Breast epithelium (tissue), 4 donors: ENCODE results near the gene EDEM1. TPM values are rescaled to one million over a fixed set of nuclear protein-coding genes. Genes with fewer than 3 reads are reported as not detected.

ENCODE experiments used
- DNase-seq, 2 donors: peaks; one replicate each; pipeline ENCODE4 v3.0.0-alpha.2; 2019; ENCODE audit warnings: low spot score in 2 of 2
- H3K27ac ChIP-seq, 2 donors: fragments of 200-600 bp; sonication (generic) in 1 of 2; one replicate each; pipeline ENCODE4 v1.5.1; 2016 to 2019; ENCODE audit warnings: mild to moderate bottlenecking in 1 of 2
- H3K27me3 ChIP-seq, 2 donors: fragments of 200-600 bp; sonication (generic) in 1 of 2; one replicate each; pipeline versions ENCODE4 v1.5.1 to v1.6.0; 2017 to 2019; ENCODE audit warnings: control low read depth in 1 of 2, mild to moderate bottlenecking in 1 of 2
- H3K36me3 ChIP-seq: fragments of 200-600 bp; one replicate; pipeline ENCODE4 v1.5.1; 2019
- H3K4me1 ChIP-seq, 2 donors: fragments of 200-600 bp; sonication (generic); one replicate each; pipeline ENCODE4 v1.5.1; 2016 to 2019; ENCODE audit warnings: control low read depth in 1 of 2
- H3K4me3 ChIP-seq, 3 donors: fragments of 200-600 bp; sonication (generic); 1 replicate in 2 of 3; 2 replicates in 1 of 3; pipeline ENCODE4 v1.5.1; 2016 to 2019; ENCODE audit warnings: mild to moderate bottlenecking in 3 of 3, moderate library complexity in 2 of 3
- H3K9me3 ChIP-seq, 2 donors: fragments of 200-600 bp; sonication (generic) in 1 of 2; one replicate each; pipeline ENCODE4 v1.5.1; 2016 to 2019; ENCODE audit warnings: control low read depth in 1 of 2
- POLR2A ChIP-seq: fragments of 450-650 bp; IDR thresholded peaks from one replicate; pipeline ENCODE4 v1.6.1; 2016; ENCODE audit warnings: antibody characterized with exemption, mild to moderate bottlenecking, moderate library complexity
- POLR2AphosphoS5 ChIP-seq, 3 donors: sonication (generic); formaldehyde crosslinking; IDR thresholded peaks; one replicate each; pipeline ENCODE4 v1.6.1; 2017; ENCODE audit warnings: antibody characterized with exemption in 3 of 3
- intact Hi-C: fragments of 100-400 bp; cut with DNase I; formaldehyde crosslinking; loops from one replicate; pipeline ENCODE4 v1.15.1; 2023; ENCODE audit warnings: low total_unique reads
- total RNA-seq, 3 donors: library from RNA; depleted of rRNA; stranded (reverse); fragments of >200 nt; gene quantifications; one replicate each; pipeline ENCODE4 v1.1.0, GENCODE V29; 2016
- TF ChIP-seq, protein P1 (sequence below), 3 donors: fragments of 450-650 bp; IDR thresholded peaks; one replicate each; pipeline ENCODE4 v1.5.1; 2016 to 2017; ENCODE audit warnings: antibody characterized with exemption in 3 of 3, mild to moderate bottlenecking in 3 of 3, moderate library complexity in 3 of 3

The EDEM1 gene
- total RNA-seq, result 10 to 100 TPM; 34.9 to 45.8 (median 42.6) TPM

DNA sequence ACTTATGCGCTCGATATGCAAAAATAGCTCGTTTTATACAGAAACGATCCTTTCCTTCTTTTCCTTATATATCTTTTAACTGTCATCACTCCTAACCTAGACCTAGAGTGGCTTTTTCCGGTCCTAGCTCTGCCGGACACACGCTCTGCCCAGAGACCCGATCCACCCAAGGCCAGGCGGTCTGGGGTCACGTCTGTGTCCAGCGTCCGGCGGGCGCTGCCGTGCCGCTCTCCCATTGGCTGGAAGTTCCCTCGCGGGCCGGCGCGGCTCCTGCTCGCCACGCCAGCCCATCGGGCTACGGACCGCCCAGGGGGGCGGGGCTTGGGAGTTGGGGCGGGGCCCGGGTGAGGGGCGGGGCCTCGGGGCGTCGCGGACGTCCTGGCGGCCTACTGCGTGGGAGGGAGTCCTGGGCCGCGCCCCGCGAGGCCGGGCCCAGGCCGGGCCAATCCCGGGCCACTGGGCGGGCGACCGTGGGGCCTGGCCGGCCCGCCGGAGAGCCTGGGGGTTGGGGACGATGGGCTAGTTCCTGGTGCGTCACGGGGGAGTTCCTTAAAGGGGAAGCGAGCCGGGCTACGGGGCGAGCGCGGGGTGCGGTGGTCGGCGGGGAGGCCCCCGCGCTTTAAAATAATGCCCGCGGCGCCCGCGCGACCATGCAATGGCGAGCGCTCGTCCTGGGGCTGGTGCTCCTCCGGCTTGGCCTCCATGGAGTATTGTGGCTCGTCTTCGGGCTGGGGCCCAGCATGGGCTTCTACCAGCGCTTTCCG, at the start of gene EDEM1:
Gene EDEM1 (plus strand): TSS at position 552 of the 764 bp plus-strand sequence. CDS start 99 bp downstream, at position 651.
- TF ChIP-seq POLR2AphosphoS5 (IDR thresholded peaks at IDR 0.05) (peak; percentile 18 to 73 (median 30)), POLR2A (peak; percentile 75)
- TF ChIP-seq, protein P1, sequence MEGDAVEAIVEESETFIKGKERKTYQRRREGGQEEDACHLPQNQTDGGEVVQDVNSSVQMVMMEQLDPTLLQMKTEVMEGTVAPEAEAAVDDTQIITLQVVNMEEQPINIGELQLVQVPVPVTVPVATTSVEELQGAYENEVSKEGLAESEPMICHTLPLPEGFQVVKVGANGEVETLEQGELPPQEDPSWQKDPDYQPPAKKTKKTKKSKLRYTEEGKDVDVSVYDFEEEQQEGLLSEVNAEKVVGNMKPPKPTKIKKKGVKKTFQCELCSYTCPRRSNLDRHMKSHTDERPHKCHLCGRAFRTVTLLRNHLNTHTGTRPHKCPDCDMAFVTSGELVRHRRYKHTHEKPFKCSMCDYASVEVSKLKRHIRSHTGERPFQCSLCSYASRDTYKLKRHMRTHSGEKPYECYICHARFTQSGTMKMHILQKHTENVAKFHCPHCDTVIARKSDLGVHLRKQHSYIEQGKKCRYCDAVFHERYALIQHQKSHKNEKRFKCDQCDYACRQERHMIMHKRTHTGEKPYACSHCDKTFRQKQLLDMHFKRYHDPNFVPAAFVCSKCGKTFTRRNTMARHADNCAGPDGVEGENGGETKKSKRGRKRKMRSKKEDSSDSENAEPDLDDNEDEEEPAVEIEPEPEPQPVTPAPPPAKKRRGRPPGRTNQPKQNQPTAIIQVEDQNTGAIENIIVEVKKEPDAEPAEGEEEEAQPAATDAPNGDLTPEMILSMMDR (IDR thresholded peaks at IDR 0.05), result no peak
- peak; percentile 93 to 95 for DNase-seq
- intact Hi-C loops, result loop anchor here (1.0 to 5.0 kb wide), 2 partner anchors 19 to 685 kb away; no protein-coding TSS in a partner anchor
- no peaks in the 10 kb centered on the region for H3K27me3 ChIP-seq
- H3K9me3 ChIP-seq, result no peaks in the 10 kb centered on the region
- no peaks in the 10 kb centered on the region for H3K36me3 ChIP-seq
- H3K4me1 ChIP-seq, result peaks cover 0 to 4% of the 10 kb centered on the region in 2 donors
- H3K4me3 ChIP-seq, result peak within 1 kb of the TSS; percentile 93 to 99 (median 96)
- peak within 1 kb of the TSS; percentile 97 for H3K27ac ChIP-seq

DNA sequence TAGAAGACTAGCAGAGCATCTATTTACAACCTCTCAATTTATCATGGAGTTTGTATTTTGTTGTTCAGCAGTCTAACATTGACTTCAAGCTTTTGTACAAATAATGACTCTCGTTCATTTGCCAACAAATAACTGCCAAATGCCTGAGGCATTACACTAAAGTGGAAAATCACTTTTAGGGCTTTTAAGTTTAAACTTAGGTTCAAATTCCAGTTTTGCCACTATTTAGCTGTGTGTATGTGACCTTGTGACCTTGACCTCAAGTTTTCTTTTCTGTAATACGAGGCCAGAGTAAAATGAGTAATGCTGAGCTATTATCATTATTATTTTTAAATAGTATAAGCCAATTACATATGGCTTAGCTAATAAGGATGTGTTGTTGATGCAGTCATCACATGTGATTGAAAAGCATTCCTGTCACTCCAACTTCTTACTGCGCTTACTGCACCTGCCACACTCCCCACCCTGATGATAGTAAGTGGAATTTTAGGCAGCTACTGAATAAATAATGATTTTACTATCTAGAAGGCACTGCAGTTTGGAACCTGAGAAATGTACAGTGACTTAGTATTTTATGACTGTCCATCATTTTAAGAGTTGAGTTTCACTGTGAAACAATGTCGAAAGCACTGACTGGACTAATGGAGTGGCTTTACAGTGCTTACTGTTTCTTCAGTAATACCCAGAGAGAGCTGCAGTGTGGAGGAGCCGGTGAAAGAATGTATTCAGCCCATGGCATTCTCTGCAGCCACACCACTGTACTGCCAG, 49.1 kb upstream of the EDEM1 start:
- DNase-seq, result no peak
- H3K4me3 ChIP-seq, result no peak overlapping the region
- intact Hi-C loops, result no loop called here
- H3K27me3 ChIP-seq, result no peaks in the 10 kb centered on the region
- H3K27ac ChIP-seq, result no peak overlapping the region
- peaks cover 0 to 10% of the 10 kb centered on the region in 2 donors for H3K4me1 ChIP-seq
- H3K9me3 ChIP-seq, result no peaks in the 10 kb centered on the region
- H3K36me3 ChIP-seq, result no peaks in the 10 kb centered on the region
- TF ChIP-seq, protein P1 (IDR thresholded peaks at IDR 0.05), result no peak
- TF ChIP-seq POLR2AphosphoS5 (IDR thresholded peaks at IDR 0.05), result no peak
- no peak for TF ChIP-seq POLR2A

DNA sequence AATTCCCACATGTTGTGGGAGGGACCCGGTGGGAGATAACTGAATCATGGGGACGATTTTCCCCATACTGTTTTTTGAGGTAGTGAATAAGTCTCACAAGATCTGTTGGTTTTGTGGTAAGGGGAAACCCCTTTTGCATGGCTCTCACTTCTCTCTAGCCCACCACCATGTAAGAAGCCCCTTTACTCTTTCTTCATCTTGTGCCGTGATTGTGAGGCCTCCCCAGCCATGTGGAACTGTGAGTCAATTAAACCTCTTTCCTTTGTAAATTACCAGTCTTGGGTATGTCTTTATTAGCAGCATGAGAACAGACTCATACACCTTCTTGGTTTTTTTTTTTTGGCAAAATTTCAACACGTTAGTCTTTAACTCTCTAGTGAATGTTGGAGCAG, 47.3 kb upstream of the EDEM1 start:
- intact Hi-C loops, result no loop called here
- DNase-seq, result no peak

DNA sequence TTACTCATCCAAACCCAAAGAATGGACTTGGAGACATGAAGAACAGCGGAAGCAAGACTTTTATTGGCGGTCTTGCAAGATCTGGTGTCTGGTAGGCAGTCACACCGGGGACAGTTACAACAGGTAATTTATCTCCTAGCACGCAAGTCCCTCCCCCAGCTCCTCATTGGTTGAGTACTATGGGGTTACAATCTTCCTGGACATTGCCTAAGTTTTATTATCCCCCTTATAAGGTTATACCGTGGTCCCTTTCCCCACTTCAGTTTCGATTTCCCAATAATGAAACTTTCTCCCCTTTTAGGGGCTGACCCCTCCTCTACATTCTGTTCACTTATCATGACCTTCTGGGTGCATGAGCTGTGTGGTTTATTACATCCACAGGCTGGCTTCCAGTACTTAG, 46.7 kb upstream of the EDEM1 start:
- Histone ChIP-seq H3K27me3 (no peaks in the 10 kb centered on the region), H3K9me3 (no peaks in the 10 kb centered on the region), H3K4me1 (peaks cover 0 to 10% of the 10 kb centered on the region in 2 donors), H3K36me3 (no peaks in the 10 kb centered on the region), H3K4me3 (no peak overlapping the region), H3K27ac (no peak overlapping the region)
- intact Hi-C loops, result no loop called here
- no peak for DNase-seq
- TF ChIP-seq, protein P1 (IDR thresholded peaks at IDR 0.05), result no peak
- no peak for TF ChIP-seq POLR2A

More for the DNA sequence above, 47.3 kb upstream of the EDEM1 start:
- Histone ChIP-seq H3K27me3 (no peaks in the 10 kb centered on the region), H3K4me3 (no peak overlapping the region), H3K9me3 (no peaks in the 10 kb centered on the region), H3K27ac (no peak overlapping the region), H3K36me3 (no peaks in the 10 kb centered on the region), H3K4me1 (peaks cover 0 to 10% of the 10 kb centered on the region in 2 donors)
- no peak for TF ChIP-seq POLR2A
- no peak for TF ChIP-seq POLR2AphosphoS5 (IDR thresholded peaks at IDR 0.05)
- TF ChIP-seq, protein P1 (IDR thresholded peaks at IDR 0.05), result no peak

DNA sequence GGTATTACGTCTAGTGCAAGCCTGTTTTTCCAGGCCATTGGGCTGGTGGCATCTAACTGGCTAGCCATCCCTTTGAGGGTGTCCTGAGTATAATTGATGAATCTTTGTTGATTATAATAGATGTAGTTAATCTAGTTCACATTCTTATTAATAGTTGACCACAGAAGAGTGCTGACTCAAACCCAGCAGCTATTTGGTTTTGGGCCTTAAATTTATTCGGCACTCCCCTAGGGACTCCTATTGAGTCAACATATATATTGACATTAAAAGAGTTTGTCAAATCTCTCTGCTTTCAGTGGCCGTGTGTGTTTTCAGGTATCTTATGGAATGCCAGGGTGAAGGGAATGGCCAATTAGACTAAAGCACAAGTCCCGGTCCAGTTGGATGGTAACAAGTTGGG, 45.7 kb upstream of the EDEM1 start:
- Histone ChIP-seq H3K27ac (no peak overlapping the region), H3K4me1 (peaks cover 0 to 10% of the 10 kb centered on the region in 2 donors), H3K9me3 (no peaks in the 10 kb centered on the region), H3K4me3 (no peak overlapping the region), H3K27me3 (no peaks in the 10 kb centered on the region), H3K36me3 (no peaks in the 10 kb centered on the region)
- intact Hi-C loops, result no loop called here
- DNase-seq, result no peak
- TF ChIP-seq POLR2A (no peak), POLR2AphosphoS5 (IDR thresholded peaks at IDR 0.05) (no peak)
- TF ChIP-seq, protein P1 (IDR thresholded peaks at IDR 0.05), result no peak
